ENCODE measurements around the gene NR2F6.
"Not testable (repeated sequence)": the region's sequence is repeated elsewhere in the genome, so short reads cannot be mapped to it uniquely, and the experiment has no call there.

Gene NR2F6

GRCh38 chr19:17245535-17245984 lies at the start of gene NR2F6:
NR2F6 (minus strand) TSS chr19:17245919; CDS start chr19:17245220, 699 bp downstream.
- DNase-seq (ENCODE audit: extremely low read depth in 1 of 2, low read depth in 1 of 2), result no peak

- no peak for DNase-seq (ENCODE audit: extremely low read depth in 1 of 2, low read depth in 1 of 2)
Measured at GRCh38 chr19:17294051-17294891, 48.6 kb upstream of the NR2F6 start.

GRCh38 chr19:17293605-17294004 lies 47.9 kb upstream of the NR2F6 start:
- DNase-seq (ENCODE audit: extremely low read depth in 1 of 2, low read depth in 1 of 2), result no peak

- peak; percentile 31 to 67 for DNase-seq (ENCODE audit: extremely low read depth in 1 of 2, low read depth in 1 of 2)
Measured at GRCh38 chr19:17292301-17293074, 46.8 kb upstream of the NR2F6 start.

- DNase-seq (ENCODE audit: extremely low read depth in 1 of 2, low read depth in 1 of 2), result no peak
Measured at GRCh38 chr19:17289489-17289888, 43.8 kb upstream of the NR2F6 start.

GRCh38 chr19:17286752-17287151 lies 41.0 kb upstream of the NR2F6 start:
- no peak for DNase-seq (ENCODE audit: extremely low read depth in 1 of 2, low read depth in 1 of 2)

GRCh38 chr19:17286263-17286662 lies 40.5 kb upstream of the NR2F6 start:
- DNase-seq (ENCODE audit: extremely low read depth in 1 of 2, low read depth in 1 of 2), result no peak

- DNase-seq (ENCODE audit: extremely low read depth in 1 of 2, low read depth in 1 of 2), result no peak
Measured at GRCh38 chr19:17285415-17286135, 39.9 kb upstream of the NR2F6 start.

- no peak for DNase-seq (ENCODE audit: extremely low read depth in 1 of 2, low read depth in 1 of 2)
Measured at GRCh38 chr19:17283504-17283996, 37.8 kb upstream of the NR2F6 start.

- DNase-seq (ENCODE audit: extremely low read depth in 1 of 2, low read depth in 1 of 2), result peak; percentile 40 to 68
Measured at GRCh38 chr19:17282488-17283125, 36.9 kb upstream of the NR2F6 start.

GRCh38 chr19:17281391-17282304 lies 35.9 kb upstream of the NR2F6 start, which contains the start of gene ANKLE1:
ANKLE1 (plus strand) TSS chr19:17281901; CDS start chr19:17281921, 20 bp downstream.
- DNase-seq (ENCODE audit: extremely low read depth in 1 of 2, low read depth in 1 of 2), result no peak

GRCh38 chr19:17279436-17279835 lies 33.7 kb upstream of the NR2F6 start:
- no peak for DNase-seq (ENCODE audit: extremely low read depth in 1 of 2, low read depth in 1 of 2)

GRCh38 chr19:17275441-17276175 lies 29.9 kb upstream of the NR2F6 start:
- DNase-seq (ENCODE audit: extremely low read depth in 1 of 2, low read depth in 1 of 2), result no peak

- not testable (repeated sequence) for DNase-seq (ENCODE audit: extremely low read depth in 1 of 2, low read depth in 1 of 2)
Measured at GRCh38 chr19:17274892-17275291, 29.2 kb upstream of the NR2F6 start.

- DNase-seq (ENCODE audit: extremely low read depth in 1 of 2, low read depth in 1 of 2), result no peak
Measured at GRCh38 chr19:17268754-17269153, 23.0 kb upstream of the NR2F6 start.

GRCh38 chr19:17266975-17267788 lies 21.5 kb upstream of the NR2F6 start, which contains the start of gene BABAM1:
BABAM1 (plus strand) TSS chr19:17267443; CDS start chr19:17268807, 1,364 bp downstream.
- peak; percentile 78 to 87 for DNase-seq (ENCODE audit: extremely low read depth in 1 of 2, low read depth in 1 of 2)

- DNase-seq (ENCODE audit: extremely low read depth in 1 of 2, low read depth in 1 of 2), result no peak
Measured at GRCh38 chr19:17266589-17266974, 20.9 kb upstream of the NR2F6 start.

- DNase-seq (ENCODE audit: extremely low read depth in 1 of 2, low read depth in 1 of 2), result no peak
Measured at GRCh38 chr19:17266026-17266425, 20.3 kb upstream of the NR2F6 start.

All from activated CD8-positive, alpha-beta memory T cell treated with anti-CD3 and anti-CD28 coated beads for 1 hour (primary cell).